ENCODE data around the gene SCARF2. TPM values are rescaled to one million over a fixed set of nuclear protein-coding genes. Genes with fewer than 3 reads are reported as not detected.
"Not testable (repeated sequence)": the region's sequence is repeated elsewhere in the genome, so short reads cannot be mapped to it uniquely, and the experiment has no call there.

SCARF2 gene
- polyA plus RNA-seq, 1 donor from 2014 or later, result 0.16 TPM

GRCh38 chr22:20422271-20423007 is 15.2 kb downstream of the SCARF2 start:
- H3K27ac Mint-ChIP-seq, result no peak overlapping the region
- H3K4me1 Mint-ChIP-seq, result peaks cover 0 to 2% (median 2%) of the 10 kb centered on the region in 3 donors
- no peak overlapping the region for H3K4me3 Mint-ChIP-seq
- no peaks in the 10 kb centered on the region for H3K9me3 Mint-ChIP-seq
- peaks cover 16% of the 10 kb centered on the region for H3K27me3 Mint-ChIP-seq
- peaks cover 2% of the 10 kb centered on the region for H3K36me3 Mint-ChIP-seq

- H3K27me3 Mint-ChIP-seq, result peaks cover 6% of the 10 kb centered on the region
- H3K9me3 Mint-ChIP-seq, result no peaks in the 10 kb centered on the region
Observed at GRCh38 chr22:20421507-20421874, 16.1 kb downstream of the SCARF2 start.

GRCh38 chr22:20420157-20420842 is 17.3 kb downstream of the SCARF2 start:
- H3K27me3 Mint-ChIP-seq, result peaks cover 5% of the 10 kb centered on the region
- H3K9me3 Mint-ChIP-seq, result no peaks in the 10 kb centered on the region
- H3K4me3 Mint-ChIP-seq, result no peak overlapping the region
- no peak overlapping the region for H3K27ac Mint-ChIP-seq
- H3K4me1 Mint-ChIP-seq, result peaks cover 0 to 2% (median 0%) of the 10 kb centered on the region in 3 donors
- no peaks in the 10 kb centered on the region for H3K36me3 Mint-ChIP-seq

More at GRCh38 chr22:20421507-20421874, 16.1 kb downstream of the SCARF2 start:
- no peak overlapping the region for H3K27ac Mint-ChIP-seq
- H3K36me3 Mint-ChIP-seq, result no peaks in the 10 kb centered on the region
- H3K4me1 Mint-ChIP-seq, result peaks cover 0 to 2% (median 2%) of the 10 kb centered on the region in 3 donors
- no peak overlapping the region for H3K4me3 Mint-ChIP-seq

- Mint-ChIP-seq H3K27ac (no peak overlapping the region), H3K4me3 (no peak overlapping the region), H3K4me1 (peaks cover 0 to 2% (median 0%) of the 10 kb centered on the region in 3 donors), H3K36me3 (no peaks in the 10 kb centered on the region), H3K27me3 (peaks cover 1% of the 10 kb centered on the region), H3K9me3 (no peaks in the 10 kb centered on the region)
Observed at GRCh38 chr22:20419664-20419951, 18.0 kb downstream of the SCARF2 start.

GRCh38 chr22:20418211-20418788 is 19.3 kb downstream of the SCARF2 start:
- peaks cover 1% of the 10 kb centered on the region for H3K27me3 Mint-ChIP-seq
- H3K4me1 Mint-ChIP-seq, result no peaks in the 10 kb centered on the region
- H3K9me3 Mint-ChIP-seq, result no peaks in the 10 kb centered on the region
- H3K4me3 Mint-ChIP-seq, result peak overlapping the region in 3 of 4 donors; percentile 63 to 76 (median 68)
- no peaks in the 10 kb centered on the region for H3K36me3 Mint-ChIP-seq
- peak overlapping the region in 1 of 3 donors; percentile 12 for H3K27ac Mint-ChIP-seq

- not testable (repeated sequence) for H3K27me3 Mint-ChIP-seq, H3K9me3 Mint-ChIP-seq, H3K27ac Mint-ChIP-seq, H3K36me3 Mint-ChIP-seq, H3K4me1 Mint-ChIP-seq
- peak overlapping the region in 1 of 4 donors; percentile 13 for H3K4me3 Mint-ChIP-seq
Observed at GRCh38 chr22:20415699-20416098, 21.9 kb downstream of the SCARF2 start.

GRCh38 chr22:20415241-20415640 is 22.4 kb downstream of the SCARF2 start:
- not testable (repeated sequence) for H3K4me1 Mint-ChIP-seq, H3K27me3 Mint-ChIP-seq, H3K27ac Mint-ChIP-seq, H3K4me3 Mint-ChIP-seq, H3K36me3 Mint-ChIP-seq, H3K9me3 Mint-ChIP-seq

GRCh38 chr22:20414450-20414849 is 23.2 kb downstream of the SCARF2 start:
- peaks cover 1% of the 10 kb centered on the region for H3K27me3 Mint-ChIP-seq
- H3K4me3 Mint-ChIP-seq, result no peak overlapping the region
- peaks cover 0 to 3% (median 0%) of the 10 kb centered on the region in 3 donors for H3K4me1 Mint-ChIP-seq
- H3K36me3 Mint-ChIP-seq, result no peaks in the 10 kb centered on the region
- no peak overlapping the region for H3K27ac Mint-ChIP-seq
- no peaks in the 10 kb centered on the region for H3K9me3 Mint-ChIP-seq

- H3K27me3 Mint-ChIP-seq, result peaks cover 1% of the 10 kb centered on the region
- no peak overlapping the region for H3K27ac Mint-ChIP-seq
Observed at GRCh38 chr22:20414059-20414440, 23.6 kb downstream of the SCARF2 start.

GRCh38 chr22:20413217-20414058 is 24.2 kb downstream of the SCARF2 start:
- Mint-ChIP-seq H3K27me3 (peaks cover 1% of the 10 kb centered on the region), H3K36me3 (no peaks in the 10 kb centered on the region), H3K4me1 (peaks cover 0 to 3% (median 0%) of the 10 kb centered on the region in 3 donors), H3K9me3 (no peaks in the 10 kb centered on the region), H3K27ac (peak overlapping the region in 1 of 3 donors; percentile 19), H3K4me3 (no peak overlapping the region)

More at GRCh38 chr22:20414059-20414440, 23.6 kb downstream of the SCARF2 start:
- Mint-ChIP-seq H3K9me3 (no peaks in the 10 kb centered on the region), H3K4me1 (peaks cover 0 to 3% (median 0%) of the 10 kb centered on the region in 3 donors), H3K36me3 (no peaks in the 10 kb centered on the region), H3K4me3 (no peak overlapping the region)

- H3K27ac Mint-ChIP-seq, result no peak overlapping the region
- H3K36me3 Mint-ChIP-seq, result no peaks in the 10 kb centered on the region
- no peak overlapping the region for H3K4me3 Mint-ChIP-seq
- H3K27me3 Mint-ChIP-seq, result no peaks in the 10 kb centered on the region
- H3K9me3 Mint-ChIP-seq, result no peaks in the 10 kb centered on the region
- H3K4me1 Mint-ChIP-seq, result peaks cover 0 to 3% (median 0%) of the 10 kb centered on the region in 3 donors
Observed at GRCh38 chr22:20412474-20413216, 25.0 kb downstream of the SCARF2 start.

- H3K4me1 Mint-ChIP-seq, H3K9me3 Mint-ChIP-seq, H3K27me3 Mint-ChIP-seq, H3K4me3 Mint-ChIP-seq, H3K27ac Mint-ChIP-seq, H3K36me3 Mint-ChIP-seq: not testable (repeated sequence)
Observed at GRCh38 chr22:20409385-20409784, 28.2 kb downstream of the SCARF2 start.

- no peaks in the 10 kb centered on the region for H3K27me3 Mint-ChIP-seq
- peaks cover 6% of the 10 kb centered on the region for H3K36me3 Mint-ChIP-seq
- H3K4me3 Mint-ChIP-seq, result no peak overlapping the region
- H3K4me1 Mint-ChIP-seq, result peaks cover 0 to 3% (median 0%) of the 10 kb centered on the region in 3 donors
- H3K9me3 Mint-ChIP-seq, result no peaks in the 10 kb centered on the region
- H3K27ac Mint-ChIP-seq, result no peak overlapping the region
Observed at GRCh38 chr22:20408891-20409290, 28.7 kb downstream of the SCARF2 start.

GRCh38 chr22:20407829-20408228 is 29.8 kb downstream of the SCARF2 start:
- Mint-ChIP-seq H3K4me1 (peaks cover 0 to 3% (median 0%) of the 10 kb centered on the region in 3 donors), H3K4me3 (no peak overlapping the region), H3K27ac (no peak overlapping the region), H3K36me3 (peaks cover 9% of the 10 kb centered on the region), H3K27me3 (no peaks in the 10 kb centered on the region), H3K9me3 (no peaks in the 10 kb centered on the region)
